ENCODE data around the gene RBM47. TPM values are rescaled to one million over a fixed set of nuclear protein-coding genes. Genes with fewer than 3 reads are reported as not detected.
A peak's percentile ranks its signal among the peaks of the same experiment; 100 is the strongest.

RBM47 gene
- total and polyA plus RNA-seq, 8 donors: 21.9 to 110 (median 28.0) TPM

DNA sequence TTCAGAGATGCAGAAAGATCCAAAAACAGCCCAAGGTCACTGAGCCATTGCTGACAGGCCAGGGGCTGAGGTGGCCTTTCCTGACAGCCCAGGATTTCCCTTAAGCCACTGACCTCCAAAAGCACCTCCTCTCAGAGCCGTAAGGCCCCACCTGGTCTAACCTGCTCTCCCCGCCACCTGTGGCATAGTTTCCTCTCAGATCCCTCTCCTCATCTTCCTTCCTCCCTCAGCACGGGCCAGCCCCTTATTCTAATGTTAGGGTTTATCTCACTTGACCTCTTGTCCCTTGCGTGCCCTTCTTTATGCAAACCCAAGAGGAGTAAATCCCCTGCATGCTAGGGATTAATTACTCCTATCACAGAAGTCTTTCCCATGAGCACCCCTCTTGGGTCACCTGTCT lies 113.0 kb downstream of the RBM47 start:
- ATAC-seq: no peak
- no peak overlapping the region for H3K27ac ChIP-seq
- intact Hi-C loops (cut with DNase I): no loop called here
- H3K4me3 ChIP-seq: no peak overlapping the region
- no peaks in the 10 kb centered on the region for H3K36me3 ChIP-seq
- no peak for DNase-seq
- H3K9me3 ChIP-seq: no peaks in the 10 kb centered on the region
- no peaks in the 10 kb centered on the region for H3K27me3 ChIP-seq
- peaks cover 0 to 12% of the 10 kb centered on the region in 2 donors for H3K4me1 ChIP-seq
- no peak for TF ChIP-seq CTCF (IDR thresholded peaks at IDR 0.05)

GRCh38 chr4:40515398-40516293 lies 114.0 kb downstream of the RBM47 start:
- peak overlapping the region; percentile 67 to 77 for H3K27ac ChIP-seq
- TF ChIP-seq CTCF (IDR thresholded peaks at IDR 0.05): no peak

GRCh38 chr4:40515037-40515397 lies 114.6 kb downstream of the RBM47 start:
- H3K27ac ChIP-seq: peak overlapping the region; percentile 67 to 77
- no peaks in the 10 kb centered on the region for H3K9me3 ChIP-seq
- peak overlapping the region; percentile 14 to 31 for H3K4me3 ChIP-seq
- no peaks in the 10 kb centered on the region for H3K27me3 ChIP-seq
- intact Hi-C loops (cut with DNase I): no loop called here
- DNase-seq (peak in 2 of 4 donors; percentile 29 to 60), ATAC-seq (peak; percentile 23)
- H3K4me1 ChIP-seq: peaks cover 0 to 12% of the 10 kb centered on the region in 2 donors
- H3K36me3 ChIP-seq: peaks cover 0 to 2% of the 10 kb centered on the region in 2 donors
- no peak for TF ChIP-seq CTCF (IDR thresholded peaks at IDR 0.05)

More at GRCh38 chr4:40515398-40516293, 114.0 kb downstream of the RBM47 start:
- Histone ChIP-seq H3K27me3 (no peaks in the 10 kb centered on the region), H3K9me3 (no peaks in the 10 kb centered on the region), H3K4me3 (peak overlapping the region in 1 of 2 donors; percentile 31), H3K36me3 (peaks cover 0 to 2% of the 10 kb centered on the region in 2 donors), H3K4me1 (peaks cover 0 to 12% of the 10 kb centered on the region in 2 donors)
- intact Hi-C loops (cut with DNase I): no loop called here
- ATAC-seq: peak; percentile 67
- peak in 2 of 4 donors; percentile 25 to 44 for DNase-seq

GRCh38 chr4:40514497-40514951 lies 115.1 kb downstream of the RBM47 start:
- peaks cover 0 to 2% of the 10 kb centered on the region in 2 donors for H3K36me3 ChIP-seq
- H3K9me3 ChIP-seq: no peaks in the 10 kb centered on the region
- intact Hi-C loops (cut with DNase I): no loop called here
- ATAC-seq (peak; percentile 70), DNase-seq (peak in 2 of 4 donors; percentile 53 to 57)
- H3K27me3 ChIP-seq: no peaks in the 10 kb centered on the region
- peak overlapping the region; percentile 14 to 31 for H3K4me3 ChIP-seq
- H3K4me1 ChIP-seq: peaks cover 0 to 12% of the 10 kb centered on the region in 2 donors
- peak overlapping the region; percentile 67 to 77 for H3K27ac ChIP-seq
- TF ChIP-seq CTCF (IDR thresholded peaks at IDR 0.05): no peak

- Histone ChIP-seq H3K4me3 (no peak overlapping the region), H3K4me1 (peaks cover 0 to under 1% of the 10 kb centered on the region in 2 donors), H3K36me3 (peaks cover 0 to 2% of the 10 kb centered on the region in 2 donors), H3K27ac (no peak overlapping the region), H3K9me3 (no peaks in the 10 kb centered on the region), H3K27me3 (no peaks in the 10 kb centered on the region)
- ATAC-seq (no peak), DNase-seq (peak in 1 of 4 donors; percentile 51)
- intact Hi-C loops (cut with DNase I): no loop called here
- no peak for TF ChIP-seq CTCF (IDR thresholded peaks at IDR 0.05)
These were observed 118.5 kb downstream of the RBM47 start for GRCh38 chr4:40511036-40511614.
